Small intestine (tissue), 4 donors: ENCODE results near the gene SLC17A8. TPM values are rescaled to one million over a fixed set of nuclear protein-coding genes. Genes with fewer than 3 reads are reported as not detected.

Experiments used
- polyA plus RNA-seq, 4 donors: library from polyadenylated mRNA; stranded (reverse) in 3 of 4; unstranded in 1 of 4; fragments of 200-250 nt in 3 of 4; fragments of 120-200 nt in 1 of 4; gene quantifications; one replicate each; pipeline versions ENCODE4 v1.2.1 to v1.2.3, GENCODE V29; 2013
- donor health status: healthy with polysubstance abuse.
- donor health status: Bipolar disorder and iron deficiency.
- donor health status: healthy.

Gene SLC17A8
- polyA plus RNA-seq, 4 donors, result 0.22 to 5.6 (median 1.6) TPM

Other genes starting within 250 kb of the SLC17A8 start
- 10 to 100 TPM in 3 of 4 donors, 1 to 10 TPM in 1; 7.0 to 18.8 (median 10.6) TPM for gene BLTP3B, start 214.2 kb upstream of the SLC17A8 start, polyA plus RNA-seq
- gene ACTR6, start 156.3 kb upstream of the SLC17A8 start, polyA plus RNA-seq, result 10 to 100 TPM; 20.0 to 31.5 (median 23.7) TPM
- gene DEPDC4, start 90.0 kb upstream of the SLC17A8 start, polyA plus RNA-seq, result 1 to 10 TPM in 3 of 4 donors, under 1 TPM in 1; 0.67 to 3.6 (median 1.5) TPM
- 10 to 100 TPM; 15.8 to 41.0 (median 21.6) TPM for gene SCYL2, start 89.9 kb upstream of the SLC17A8 start, polyA plus RNA-seq
- gene NR1H4, start 116.8 kb downstream of the SLC17A8 start, polyA plus RNA-seq, result 100 to 1,000 TPM in 1 of 4 donors, 10 to 100 TPM in 3; 16.5 to 139 (median 45.0) TPM
- 10 to 100 TPM in 1 of 4 donors, 1 to 10 TPM in 3; 2.2 to 37.4 (median 4.5) TPM for gene GAS2L3, start 216.6 kb downstream of the SLC17A8 start, polyA plus RNA-seq